KMS-11 (cell line): Measurements from ENCODE around the gene CAPN1.

Experiments
- H2AFZ ChIP-seq: fragments of 200-600 bp; sonication (generic); 2 replicates; pipeline ENCODE4 v1.6.1; 2016; ENCODE audit warnings: antibody characterized with exemption, mixed run types, low read depth
- H3K27ac ChIP-seq: fragments of 200-600 bp; sonication (generic); 2 replicates; pipeline ENCODE4 v1.6.1; 2016; ENCODE audit warnings: mild to moderate bottlenecking, mixed run types
- H3K27me3 ChIP-seq: fragments of 200-600 bp; sonication (generic); 2 replicates; pipeline ENCODE4 v1.6.1; 2017; ENCODE audit warnings: mild to moderate bottlenecking, low read depth, mixed run types, moderate library complexity; ENCODE audit not compliant: insufficient read depth
- H3K36me3 ChIP-seq: fragments of 200-600 bp; sonication (generic); 2 replicates; pipeline ENCODE4 v1.6.1; 2017; ENCODE audit warnings: mild to moderate bottlenecking, mixed run types; ENCODE audit not compliant: insufficient read depth
- H3K4me1 ChIP-seq: fragments of 200-600 bp; sonication (generic); 2 replicates; pipeline ENCODE4 v1.6.1; 2016; ENCODE audit warnings: mild to moderate bottlenecking, low read depth, mixed run types; ENCODE audit not compliant: poor library complexity, severe bottlenecking
- H3K4me2 ChIP-seq: fragments of 200-600 bp; sonication (generic); 2 replicates; pipeline ENCODE4 v1.7.0; 2016; ENCODE audit warnings: mild to moderate bottlenecking, mixed run types
- H3K4me3 ChIP-seq: fragments of 200-600 bp; sonication (generic); IDR thresholded peaks from 2 replicates; pipeline ENCODE4 v1.6.1; 2017; ENCODE audit warnings: low read depth, low read length, mixed read lengths; ENCODE audit not compliant: insufficient read depth
- H3K79me2 ChIP-seq: fragments of 200-600 bp; sonication (generic); 2 replicates; pipeline ENCODE4 v1.6.1; 2016; ENCODE audit warnings: low read depth, mixed run types; ENCODE audit not compliant: insufficient read depth
- H3K9ac ChIP-seq: fragments of 200-600 bp; sonication (generic); 2 replicates; pipeline ENCODE4 v1.6.1; 2016; ENCODE audit warnings: mild to moderate bottlenecking, mixed run types
- H4K20me1 ChIP-seq: fragments of 200-600 bp; sonication (generic); 2 replicates; pipeline ENCODE4 v1.6.1; 2016; ENCODE audit warnings: mild to moderate bottlenecking, mixed run types; ENCODE audit not compliant: insufficient read depth
- TF ChIP-seq, protein P1 (sequence below): fragments of 200-600 bp; sonication (generic); conservative IDR thresholded peaks from 2 replicates; pipeline ENCODE4 v1.6.1; 2017; ENCODE audit warnings: low read depth, mild to moderate bottlenecking, antibody characterized with exemption, low read length, moderate library complexity, mixed read lengths

CAPN1 gene

GRCh38 chr11:65260756-65261590, 79.2 kb downstream of the CAPN1 start:
- TF ChIP-seq, protein P1, sequence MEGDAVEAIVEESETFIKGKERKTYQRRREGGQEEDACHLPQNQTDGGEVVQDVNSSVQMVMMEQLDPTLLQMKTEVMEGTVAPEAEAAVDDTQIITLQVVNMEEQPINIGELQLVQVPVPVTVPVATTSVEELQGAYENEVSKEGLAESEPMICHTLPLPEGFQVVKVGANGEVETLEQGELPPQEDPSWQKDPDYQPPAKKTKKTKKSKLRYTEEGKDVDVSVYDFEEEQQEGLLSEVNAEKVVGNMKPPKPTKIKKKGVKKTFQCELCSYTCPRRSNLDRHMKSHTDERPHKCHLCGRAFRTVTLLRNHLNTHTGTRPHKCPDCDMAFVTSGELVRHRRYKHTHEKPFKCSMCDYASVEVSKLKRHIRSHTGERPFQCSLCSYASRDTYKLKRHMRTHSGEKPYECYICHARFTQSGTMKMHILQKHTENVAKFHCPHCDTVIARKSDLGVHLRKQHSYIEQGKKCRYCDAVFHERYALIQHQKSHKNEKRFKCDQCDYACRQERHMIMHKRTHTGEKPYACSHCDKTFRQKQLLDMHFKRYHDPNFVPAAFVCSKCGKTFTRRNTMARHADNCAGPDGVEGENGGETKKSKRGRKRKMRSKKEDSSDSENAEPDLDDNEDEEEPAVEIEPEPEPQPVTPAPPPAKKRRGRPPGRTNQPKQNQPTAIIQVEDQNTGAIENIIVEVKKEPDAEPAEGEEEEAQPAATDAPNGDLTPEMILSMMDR: no peak
- Histone ChIP-seq H3K4me3 (no peak overlapping the region), H3K4me1 (peaks cover 16% of the 10 kb centered on the region), H4K20me1 (no peaks in the 10 kb centered on the region), H3K9ac (peak overlapping the region; percentile 93; the same call in 1 of the 2 replicates), H2AFZ (peak overlapping the region; percentile 95), H3K4me2 (peak overlapping the region; percentile 95), H3K36me3 (no peaks in the 10 kb centered on the region), H3K79me2 (peaks cover 39% of the 10 kb centered on the region), H3K27me3 (no peaks in the 10 kb centered on the region), H3K27ac (peak overlapping the region; percentile 87)
